OCI-LY1 (cell line): ENCODE measurements around the gene TRIB2.

ENCODE experiments used
- H2AFZ ChIP-seq: fragments of 200-600 bp; sonication (generic), shearing (Covaris generic); 2 replicates; pipeline ENCODE4 v1.6.0; 2014; ENCODE audit warnings: antibody characterized with exemption, mild to moderate bottlenecking, low read length
- H3F3A ChIP-seq: fragments of 200-600 bp; sonication (generic), shearing (Covaris generic); 2 replicates; pipeline ENCODE4 v1.6.0; 2014; ENCODE audit warnings: mild to moderate bottlenecking, antibody characterized with exemption, low read length, moderate library complexity; ENCODE audit not compliant: insufficient read depth
- H3K27ac ChIP-seq: fragments of 200-600 bp; sonication (generic); 2 replicates; pipeline ENCODE4 v1.5.1; 2014; ENCODE audit warnings: low read length, mixed run types, mild to moderate bottlenecking, low read depth; ENCODE audit not compliant: poor library complexity, severe bottlenecking
- H3K27me3 ChIP-seq: fragments of 200-600 bp; sonication (generic); 2 replicates; pipeline ENCODE4 v1.6.0; 2014; ENCODE audit warnings: antibody characterized with exemption, mild to moderate bottlenecking, low read length, moderate library complexity; ENCODE audit not compliant: insufficient read depth
- H3K36me3 ChIP-seq: fragments of 200-600 bp; sonication (generic); 2 replicates; pipeline ENCODE4 v1.6.1; 2014; ENCODE audit warnings: mild to moderate bottlenecking, antibody characterized with exemption, low read length, moderate library complexity, mixed read lengths; ENCODE audit not compliant: insufficient read depth
- H3K4me1 ChIP-seq: fragments of 200-600 bp; sonication (generic); 2 replicates; pipeline ENCODE4 v1.5.1; 2014; ENCODE audit warnings: mild to moderate bottlenecking, low read length, moderate library complexity; ENCODE audit not compliant: insufficient read depth, severe bottlenecking
- H3K4me2 ChIP-seq: fragments of 200-600 bp; sonication (generic), shearing (Covaris generic); 2 replicates; pipeline ENCODE4 v1.6.1; 2014; ENCODE audit warnings: low read length
- H3K4me3 ChIP-seq: fragments of 200-600 bp; sonication (generic); 2 replicates; pipeline ENCODE4 v1.5.1; 2014; ENCODE audit warnings: low read length, low read depth, mild to moderate bottlenecking, mixed read lengths; ENCODE audit not compliant: poor library complexity, severe bottlenecking
- H3K79me2 ChIP-seq: fragments of 200-600 bp; shearing (Covaris generic); 2 replicates; pipeline ENCODE4 v1.6.1; 2016; ENCODE audit warnings: mixed run types, low read length, mixed read lengths; ENCODE audit not compliant: insufficient read depth
- H3K9ac ChIP-seq: fragments of 200-600 bp; sonication (generic), shearing (Covaris generic); 2 replicates; pipeline ENCODE4 v1.6.1; 2014; ENCODE audit warnings: mild to moderate bottlenecking, low read length, mixed read lengths
- H3K9me2 ChIP-seq: fragments of 200-600 bp; sonication (generic), shearing (Covaris generic); 2 replicates; pipeline ENCODE4 v1.6.1; 2014; ENCODE audit warnings: low read depth, mild to moderate bottlenecking, low read length, mixed read lengths
- H3K9me3 ChIP-seq: fragments of 200-600 bp; shearing (Covaris generic); 2 replicates; pipeline ENCODE4 v1.6.1; 2014; ENCODE audit warnings: low read length, mixed read lengths
- H4K20me1 ChIP-seq: fragments of 200-600 bp; sonication (generic), shearing (Covaris generic); 2 replicates; pipeline ENCODE4 v1.6.0; 2016; ENCODE audit warnings: mild to moderate bottlenecking, low read length; ENCODE audit not compliant: insufficient read depth
- CTCF ChIP-seq: fragments of 200-600 bp; sonication (generic), shearing (Covaris generic); IDR thresholded peaks from 2 replicates; pipeline ENCODE4 v1.5.1; 2017; ENCODE audit warnings: mild to moderate bottlenecking, antibody characterized with exemption, low read length, moderate library complexity, mixed read lengths
- EZH2 ChIP-seq: fragments of 200-600 bp; sonication (generic), shearing (Covaris generic); IDR thresholded peaks from 2 replicates; pipeline ENCODE4 v1.8.0; 2017; ENCODE audit warnings: borderline replicate concordance, mixed run types, mild to moderate bottlenecking, antibody characterized with exemption, low read length, moderate library complexity, mixed read lengths

Gene TRIB2

GRCh38 chr2:12682017-12682416, 34.7 kb upstream of the TRIB2 start:
- H3K79me2 ChIP-seq, result no peaks in the 10 kb centered on the region
- H4K20me1 ChIP-seq, result no peaks in the 10 kb centered on the region
- H3K27me3 ChIP-seq, result no peaks in the 10 kb centered on the region; the same call in 1 of the 2 replicates
- H3K9me3 ChIP-seq, result no peaks in the 10 kb centered on the region
- H3K4me1 ChIP-seq, result no peaks in the 10 kb centered on the region
- H3K9ac ChIP-seq, result no peak overlapping the region
- H3K9me2 ChIP-seq, result no peaks in the 10 kb centered on the region
- H2AFZ ChIP-seq, result no peak overlapping the region
- H3K27ac ChIP-seq, result no peak overlapping the region
- no peak overlapping the region for H3K4me2 ChIP-seq
- H3F3A ChIP-seq, result no peaks in the 10 kb centered on the region
- no peak for TF ChIP-seq CTCF
- no peak for TF ChIP-seq EZH2
- no peak overlapping the region for H3K4me3 ChIP-seq
- H3K36me3 ChIP-seq, result no peaks in the 10 kb centered on the region

DNA sequence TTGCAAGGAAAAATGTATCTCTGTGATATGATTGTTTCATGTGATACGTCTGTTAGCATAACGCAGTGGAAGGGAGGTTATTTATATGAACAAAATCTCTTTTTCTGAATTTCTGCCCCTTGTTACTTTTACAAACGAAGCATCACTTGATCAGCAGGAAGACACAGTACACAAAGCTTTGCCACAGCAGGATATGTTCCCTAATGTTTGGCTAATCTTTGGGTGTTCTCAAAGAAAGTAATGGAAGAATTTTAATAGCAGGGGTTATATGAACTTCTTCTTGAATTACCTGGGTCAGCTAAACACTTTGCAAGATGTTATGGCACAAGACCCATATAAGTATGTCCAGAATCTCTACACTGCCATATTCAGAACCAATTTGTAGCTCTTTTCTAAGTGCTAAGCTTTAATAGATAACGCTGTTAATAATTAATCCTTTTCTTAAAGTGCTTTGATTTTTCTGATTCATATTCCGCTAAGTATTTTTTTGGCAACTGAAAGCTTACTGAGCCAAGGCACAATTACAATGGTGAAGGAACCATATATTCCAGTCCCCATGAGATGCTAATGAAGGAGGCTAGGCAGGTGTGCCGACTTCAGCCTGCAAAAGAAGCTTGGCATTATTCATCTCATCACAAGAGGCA, 33.2 kb upstream of the TRIB2 start:
- Histone ChIP-seq H3K36me3 (no peaks in the 10 kb centered on the region), H3F3A (no peaks in the 10 kb centered on the region), H3K79me2 (no peaks in the 10 kb centered on the region), H3K27me3 (no peaks in the 10 kb centered on the region; the same call in 1 of the 2 replicates), H4K20me1 (no peaks in the 10 kb centered on the region), H3K9me2 (no peaks in the 10 kb centered on the region), H3K9me3 (no peaks in the 10 kb centered on the region), H3K9ac (no peak overlapping the region), H3K4me1 (no peaks in the 10 kb centered on the region), H3K4me2 (no peak overlapping the region), H2AFZ (no peak overlapping the region), H3K27ac (no peak overlapping the region), H3K4me3 (no peak overlapping the region)
- TF ChIP-seq CTCF (no peak), EZH2 (no peak)

DNA sequence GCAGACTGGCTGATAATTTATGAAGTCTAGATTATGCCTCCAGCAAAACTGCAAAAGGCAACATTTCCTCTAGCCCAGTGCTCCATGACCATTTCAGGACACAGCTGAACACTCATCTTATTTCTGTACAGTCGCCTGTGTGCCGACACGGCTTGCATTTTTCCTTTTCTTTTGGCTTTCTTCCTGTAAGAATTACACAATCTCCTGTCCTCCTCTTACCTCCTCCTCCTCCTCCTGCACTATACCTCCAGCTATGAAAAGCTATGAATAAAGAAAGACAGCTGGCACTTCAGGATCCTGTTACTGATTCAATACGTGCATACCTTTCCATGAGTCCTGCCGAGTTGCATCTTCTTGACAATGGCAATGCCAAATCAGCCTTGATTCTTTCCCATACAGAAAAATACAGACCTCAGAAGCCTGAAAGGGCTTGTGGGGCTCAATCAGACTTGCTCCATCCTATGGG, 32.2 kb upstream of the TRIB2 start:
- Histone ChIP-seq H3K9ac (no peak overlapping the region), H3K9me2 (no peaks in the 10 kb centered on the region), H3K36me3 (no peaks in the 10 kb centered on the region), H4K20me1 (no peaks in the 10 kb centered on the region), H2AFZ (no peak overlapping the region), H3K27ac (no peak overlapping the region), H3K4me3 (no peak overlapping the region), H3K79me2 (no peaks in the 10 kb centered on the region), H3K4me2 (no peak overlapping the region), H3K9me3 (no peaks in the 10 kb centered on the region), H3K4me1 (no peaks in the 10 kb centered on the region), H3F3A (no peaks in the 10 kb centered on the region), H3K27me3 (no peaks in the 10 kb centered on the region; the same call in 1 of the 2 replicates)
- no peak for TF ChIP-seq CTCF
- no peak for TF ChIP-seq EZH2
